Epithelial cell of esophagus (primary cell): Measurements from ENCODE around the gene GH2.

Source experiments
- DNase-seq: peaks from one replicate; pipeline ENCODE4 v3.0.0; 2010; ENCODE audit warnings: low read depth
- H3K4me3 ChIP-seq: 2 replicates; pipeline ENCODE4 v1.5.1; 2011; ENCODE audit warnings: mild to moderate bottlenecking, low read length, control low read depth
- CTCF ChIP-seq: IDR thresholded peaks from 2 replicates; pipeline ENCODE4 v1.5.1; 2011; ENCODE audit warnings: low read depth, mild to moderate bottlenecking, low read length, control low read depth, inconsistent platforms; ENCODE audit not compliant: insufficient read depth; ENCODE audit errors: missing control alignments

GH2 gene

GRCh38 chr17:63834431-63835166, 47.1 kb downstream of the GH2 start:
- TF ChIP-seq CTCF, result peak; percentile 70
- no peak overlapping the region for H3K4me3 ChIP-seq
- peak; percentile 83 for DNase-seq

- no peak overlapping the region for H3K4me3 ChIP-seq
- no peak for DNase-seq
- TF ChIP-seq CTCF, result no peak
Measured at GRCh38 chr17:63833741-63834373, 47.9 kb downstream of the GH2 start.

- no peak for TF ChIP-seq CTCF
- no peak overlapping the region for H3K4me3 ChIP-seq
- DNase-seq, result no peak
Measured at GRCh38 chr17:63833026-63833740, 48.6 kb downstream of the GH2 start.

GRCh38 chr17:63832455-63832854, 49.3 kb downstream of the GH2 start:
- TF ChIP-seq CTCF, result no peak
- no peak for DNase-seq
- H3K4me3 ChIP-seq, result no peak overlapping the region

GRCh38 chr17:63832014-63832413, 49.7 kb downstream of the GH2 start:
- no peak overlapping the region for H3K4me3 ChIP-seq
- TF ChIP-seq CTCF, result no peak
- DNase-seq, result no peak

GRCh38 chr17:63831505-63831904, 50.2 kb downstream of the GH2 start:
- H3K4me3 ChIP-seq, result no peak overlapping the region
- no peak for DNase-seq
- no peak for TF ChIP-seq CTCF
